NCI-H128 (cell line): ENCODE results near the gene RAB8A.
"Not testable (repeated sequence)": the region's sequence is repeated elsewhere in the genome, so short reads cannot be mapped to it uniquely, and the experiment has no call there.

Experiments
- DNase-seq: peaks from one replicate; lab custom pipeline; 2025; ENCODE audit not compliant: unreplicated experiment; lab: John Stamatoyannopoulos, UW

RAB8A gene

DNA sequence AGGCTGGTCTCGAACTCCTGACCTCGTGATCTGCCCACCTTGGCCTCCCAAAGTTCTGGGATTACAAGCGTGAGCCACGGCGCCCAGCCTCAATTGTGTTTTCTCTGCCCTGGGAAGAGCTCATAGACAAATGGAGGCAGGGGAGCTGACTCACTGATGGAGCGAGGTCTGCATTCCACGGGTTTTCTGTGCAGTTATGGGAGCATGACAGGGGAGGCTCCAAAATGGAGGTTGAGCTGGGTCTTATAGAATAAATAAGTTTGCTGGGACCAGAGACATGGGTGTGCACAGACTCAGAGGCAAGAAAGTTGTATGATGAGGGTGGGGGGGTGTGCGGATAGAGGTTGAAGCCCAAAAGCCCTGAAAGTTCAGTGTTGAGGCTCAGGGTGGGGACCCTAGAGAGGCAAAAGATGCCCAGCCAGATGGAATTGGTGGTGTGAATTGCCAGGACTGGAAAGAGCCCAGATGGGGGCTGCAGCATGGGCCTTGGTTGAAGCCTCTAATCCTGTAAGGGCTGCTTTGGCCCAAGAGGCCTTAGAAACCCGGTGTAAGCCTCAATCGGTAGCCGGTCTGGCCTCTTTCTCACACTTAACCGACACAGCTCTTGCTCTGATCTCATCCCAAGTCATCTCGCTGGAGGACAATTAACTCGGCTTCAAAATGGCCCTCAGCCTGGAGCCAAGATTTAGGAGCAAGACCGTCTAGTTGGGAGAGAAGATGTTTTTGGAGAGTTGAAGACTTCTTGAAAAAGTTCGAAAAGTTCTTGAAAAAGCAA lies 33.5 kb upstream of the RAB8A start:
- no peak for DNase-seq

DNA sequence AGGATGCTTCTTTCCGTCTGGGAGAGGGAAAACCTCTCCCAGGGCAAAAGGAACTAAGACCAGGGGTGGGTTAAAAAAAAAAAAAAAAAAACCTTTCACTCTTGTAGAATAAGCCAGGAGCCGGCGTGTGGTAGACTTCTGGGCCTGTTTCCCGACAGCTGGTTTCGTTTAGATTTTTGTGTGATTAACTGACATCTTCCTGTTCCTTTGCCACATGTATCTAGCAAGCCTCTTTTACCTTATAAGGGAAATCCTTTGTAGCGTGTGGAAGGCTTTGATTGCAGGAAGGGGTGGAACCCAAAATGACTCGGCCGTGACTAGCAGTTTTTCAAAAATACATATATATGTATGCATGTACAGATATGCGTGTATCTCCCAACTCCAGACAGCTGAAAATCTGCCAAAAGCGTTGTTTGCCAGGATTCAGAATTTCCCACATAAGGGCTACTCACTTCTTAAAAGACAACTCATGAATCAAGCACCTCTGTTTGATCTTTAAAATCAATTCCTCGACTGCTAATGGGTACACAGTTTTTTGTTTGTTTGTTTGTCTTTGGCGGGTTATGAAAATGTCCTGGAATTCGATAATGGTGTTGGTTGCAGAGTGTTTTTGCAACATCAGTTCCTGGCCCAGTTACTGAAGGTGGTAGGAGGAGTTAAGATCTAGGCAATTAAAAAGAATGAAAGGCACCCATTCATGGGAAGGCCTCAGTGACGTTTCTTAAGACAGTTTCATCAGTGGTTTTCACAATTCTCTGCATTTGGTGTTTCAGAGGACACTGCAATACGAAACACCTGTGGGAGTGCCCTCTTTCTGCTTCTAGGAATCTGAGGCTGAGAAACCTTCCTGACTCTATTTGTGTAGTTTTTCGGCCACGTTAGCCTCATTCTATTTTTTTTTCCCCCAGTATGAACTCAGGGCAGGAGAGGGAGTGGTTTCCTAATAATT lies 32.7 kb upstream of the RAB8A start:
- DNase-seq: no peak

DNA sequence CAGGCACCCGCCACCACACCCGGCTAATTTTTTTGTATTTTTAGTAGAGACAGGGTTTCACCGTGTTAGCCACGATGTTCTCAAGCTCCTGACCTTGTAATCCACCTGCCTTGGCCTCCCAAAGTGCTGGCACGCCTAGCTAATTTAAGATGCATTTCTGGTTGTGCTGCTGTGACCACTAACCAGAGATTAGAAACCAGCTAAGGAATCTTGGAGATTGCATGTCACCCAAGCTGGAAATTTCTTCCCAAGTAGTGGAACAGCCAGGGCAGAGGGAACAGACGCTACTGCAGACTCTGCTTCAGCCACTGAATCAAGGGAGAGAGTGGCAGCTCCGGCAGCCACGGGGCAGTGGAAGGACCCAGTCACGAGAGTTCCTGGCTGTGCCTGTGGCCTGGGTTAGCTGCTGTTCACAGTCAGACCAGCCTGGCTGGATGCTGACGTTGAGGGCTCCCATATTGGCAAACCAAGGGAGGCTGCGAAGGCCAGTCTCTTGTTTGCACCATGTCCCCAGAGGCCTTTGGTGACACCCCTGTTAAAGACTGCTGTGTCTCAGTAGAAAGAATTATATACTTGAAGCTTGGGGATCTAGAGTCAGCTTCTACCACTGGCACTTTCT lies 27.5 kb upstream of the RAB8A start:
- DNase-seq: no peak

DNA sequence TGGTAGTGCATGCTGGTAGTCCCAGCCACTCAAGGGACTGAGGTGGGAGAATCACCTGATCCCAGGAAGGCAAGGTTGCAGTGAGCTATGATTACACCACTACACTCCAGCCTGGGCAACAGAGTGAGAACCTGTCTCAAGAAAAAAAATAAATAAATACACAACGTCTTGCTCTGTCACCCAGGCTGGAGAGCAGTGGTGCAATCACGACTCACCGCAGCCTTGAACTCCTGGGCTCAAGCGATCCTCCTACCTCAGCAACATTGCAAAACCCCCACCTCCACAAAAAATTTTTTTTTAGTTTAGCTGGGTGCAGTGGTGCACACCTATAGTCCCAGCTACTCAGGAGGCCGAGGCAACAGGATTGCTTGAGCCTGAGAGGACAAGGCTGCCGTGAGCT lies 26.6 kb upstream of the RAB8A start:
- DNase-seq: no peak

DNA sequence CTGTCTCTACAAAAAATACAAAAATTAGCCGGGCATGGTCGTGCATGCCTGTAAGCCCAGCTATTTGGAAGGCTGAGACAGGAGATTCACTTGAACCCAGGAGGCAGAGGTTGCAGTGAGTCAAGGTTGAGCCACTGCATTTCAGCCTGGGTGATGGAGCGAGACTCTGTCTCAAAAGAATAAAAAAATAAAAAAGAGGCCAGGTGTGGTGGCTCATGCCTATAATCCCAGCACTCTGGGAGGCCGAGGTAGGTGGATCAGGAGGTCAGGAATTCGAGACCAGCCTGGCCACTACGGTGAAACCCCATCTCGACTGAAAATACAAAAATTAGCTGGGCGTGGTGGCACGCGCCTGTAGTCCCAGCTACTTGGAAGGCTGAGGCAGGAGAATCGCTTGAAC lies 24.3 kb upstream of the RAB8A start:
- DNase-seq: not testable (repeated sequence)

DNA sequence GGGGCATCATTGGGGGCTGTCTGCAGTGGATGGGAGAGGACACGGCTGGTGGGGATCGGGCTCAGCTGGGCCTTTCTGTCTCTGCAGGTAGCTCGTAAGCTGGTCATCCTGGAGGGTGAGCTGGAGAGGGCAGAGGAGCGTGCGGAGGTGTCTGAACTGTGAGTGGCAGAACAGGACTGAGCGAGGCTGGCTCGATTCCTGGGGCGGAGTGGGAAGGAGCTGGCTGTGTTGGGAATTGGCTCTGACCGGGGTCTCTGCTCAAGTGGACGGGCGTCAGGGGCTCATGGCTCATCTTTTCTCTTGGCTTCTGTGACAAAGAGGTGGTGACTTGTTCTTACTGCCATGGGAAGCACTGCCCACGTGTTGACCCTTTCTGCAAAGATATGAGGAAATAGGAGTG lies 23.7 kb upstream of the RAB8A start:
- no peak for DNase-seq

DNA sequence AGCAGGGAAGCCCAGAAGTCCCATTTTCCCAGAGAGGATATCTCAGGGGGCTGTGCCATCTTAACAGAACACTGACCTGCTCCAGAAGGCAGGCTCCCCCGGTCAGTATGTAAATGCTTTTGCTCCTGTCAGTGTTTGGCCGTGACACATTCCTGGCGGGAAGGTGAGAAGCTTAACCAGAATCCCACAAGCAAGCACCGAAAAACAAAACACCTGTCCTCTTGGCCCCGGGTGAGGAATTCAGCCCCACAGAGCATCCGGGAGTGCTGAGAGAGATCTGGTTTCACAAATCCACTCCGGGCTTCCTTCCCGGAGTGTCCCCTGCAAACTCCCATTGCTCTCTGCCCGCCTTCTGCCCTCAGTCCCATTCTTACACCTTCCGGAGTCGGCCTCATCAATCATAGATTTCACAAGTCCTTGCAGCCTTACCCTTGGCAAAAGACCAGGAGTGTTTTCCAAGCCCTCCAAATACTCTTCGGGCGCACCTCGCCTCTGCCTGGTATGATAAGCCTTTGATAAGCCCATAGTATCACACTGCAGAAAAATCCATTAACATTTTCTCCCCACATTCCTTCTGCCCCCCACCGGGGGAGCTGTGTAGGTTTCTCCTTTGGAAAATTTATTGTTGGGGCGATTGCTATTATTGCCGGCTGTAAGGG lies 23.2 kb upstream of the RAB8A start:
- DNase-seq: no peak

DNA sequence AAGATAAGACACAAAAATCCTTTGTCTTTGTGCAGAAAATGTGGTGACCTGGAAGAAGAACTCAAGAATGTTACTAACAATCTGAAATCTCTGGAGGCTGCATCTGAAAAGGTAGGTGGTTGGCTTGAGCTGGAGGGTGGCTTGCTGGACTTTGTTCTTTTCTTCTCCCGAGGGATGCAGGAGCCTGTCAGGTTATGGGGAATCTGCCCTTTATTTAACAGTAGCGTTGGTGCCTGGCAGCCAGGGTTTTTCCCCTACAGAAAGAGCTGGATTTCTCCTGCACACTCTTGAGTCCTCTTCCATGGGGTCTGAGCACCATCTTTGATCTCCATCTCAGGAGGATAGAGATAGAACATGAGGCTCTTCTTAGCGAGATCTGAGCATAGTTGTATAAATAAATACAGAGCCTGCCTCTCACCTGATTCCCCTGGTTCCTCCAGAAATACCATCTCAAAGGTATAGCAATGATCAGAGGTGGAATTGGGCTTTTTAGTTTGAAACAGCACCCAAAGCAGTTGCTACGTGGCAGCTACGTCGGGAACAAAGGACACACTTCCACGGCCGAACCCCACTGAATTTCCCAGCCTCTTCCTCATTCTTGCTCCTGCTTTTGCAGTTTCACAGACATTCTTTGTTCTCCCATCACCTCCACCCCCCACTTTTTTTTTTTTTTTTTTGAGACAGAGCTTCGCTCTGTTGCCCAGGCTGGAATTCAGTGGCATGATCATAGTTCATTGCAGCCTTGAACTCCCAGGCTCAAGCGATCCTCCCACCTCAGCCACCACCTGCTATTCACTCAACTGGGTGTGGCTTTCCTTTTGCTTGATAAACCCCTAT lies 22.5 kb upstream of the RAB8A start:
- DNase-seq: no peak

DNA sequence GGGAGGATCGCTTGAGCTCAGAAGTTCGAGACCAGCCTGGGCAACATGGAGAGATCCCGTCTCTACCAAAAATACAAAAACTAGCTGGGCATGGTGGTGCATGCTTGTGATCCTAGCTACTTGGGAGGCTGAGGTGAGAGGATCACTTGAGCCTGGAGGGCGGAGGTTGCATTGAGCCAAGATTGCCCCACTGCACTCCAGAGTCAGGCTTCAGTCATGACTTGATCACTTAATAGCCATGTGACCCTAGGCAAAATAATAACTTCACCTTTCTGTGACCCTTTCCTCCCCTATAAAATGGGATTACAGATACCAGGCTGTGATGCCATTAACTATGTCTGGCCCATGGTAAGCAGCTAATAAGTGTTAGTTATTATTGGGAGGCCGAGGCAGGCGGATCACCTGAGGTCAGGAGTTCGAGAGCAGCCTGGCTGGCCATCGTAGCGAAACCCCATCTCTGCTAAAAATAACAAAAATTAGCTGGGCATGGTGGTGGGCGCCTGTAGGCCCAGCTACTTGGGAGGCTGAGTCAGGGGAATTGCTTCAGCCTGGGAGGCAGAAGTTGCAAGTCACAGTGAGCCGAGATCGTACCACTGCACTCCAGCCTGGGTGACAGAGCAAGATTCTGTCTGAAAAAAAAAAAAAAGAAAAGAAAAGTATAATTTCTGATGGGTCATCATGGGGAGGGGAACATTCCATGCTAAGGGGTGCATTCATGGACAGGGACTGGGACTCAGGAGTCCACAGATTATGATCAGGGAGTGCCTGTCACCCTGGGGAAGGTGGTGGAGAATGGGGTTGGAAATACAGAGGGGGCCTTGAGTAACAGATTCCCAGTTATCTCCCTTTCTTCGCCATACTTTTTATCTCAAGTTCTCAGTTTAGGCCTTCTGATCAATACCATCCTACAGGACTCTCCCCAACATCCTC lies 19.9 kb upstream of the RAB8A start:
- DNase-seq: no peak

DNA sequence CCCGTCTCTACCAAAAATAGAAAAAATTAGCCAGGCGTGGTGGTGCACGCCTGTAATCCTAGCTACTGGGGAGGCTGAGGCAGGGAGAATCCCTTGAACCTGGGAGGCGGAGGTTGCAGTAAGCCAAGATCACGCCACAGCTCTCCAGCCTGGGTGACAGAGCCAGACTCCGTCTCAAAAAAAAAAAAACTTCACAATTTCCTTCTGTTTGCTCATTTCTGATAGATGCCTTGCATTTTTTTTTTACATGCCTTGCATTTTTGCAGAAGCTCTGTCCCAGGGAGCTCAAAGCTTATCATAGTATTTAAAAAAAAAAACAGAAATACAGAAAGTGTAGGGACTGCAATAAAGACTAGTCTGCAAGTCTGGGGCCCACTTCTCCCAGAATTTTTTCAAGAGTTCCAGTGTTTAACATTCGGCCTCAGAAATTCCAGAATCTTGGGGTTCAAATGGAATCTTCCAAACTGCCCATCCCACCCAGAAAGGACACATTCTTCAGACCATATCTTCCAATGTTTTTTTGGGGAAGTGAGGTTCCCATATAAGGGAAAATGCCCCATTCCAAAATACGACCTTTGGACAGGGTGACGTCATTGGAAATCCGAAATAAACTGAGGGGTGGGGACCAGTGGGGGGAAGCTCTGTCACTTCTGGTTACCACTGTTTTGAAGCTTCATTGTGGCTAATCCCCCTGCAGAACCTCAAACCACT lies 17.2 kb upstream of the RAB8A start:
- DNase-seq: no peak

DNA sequence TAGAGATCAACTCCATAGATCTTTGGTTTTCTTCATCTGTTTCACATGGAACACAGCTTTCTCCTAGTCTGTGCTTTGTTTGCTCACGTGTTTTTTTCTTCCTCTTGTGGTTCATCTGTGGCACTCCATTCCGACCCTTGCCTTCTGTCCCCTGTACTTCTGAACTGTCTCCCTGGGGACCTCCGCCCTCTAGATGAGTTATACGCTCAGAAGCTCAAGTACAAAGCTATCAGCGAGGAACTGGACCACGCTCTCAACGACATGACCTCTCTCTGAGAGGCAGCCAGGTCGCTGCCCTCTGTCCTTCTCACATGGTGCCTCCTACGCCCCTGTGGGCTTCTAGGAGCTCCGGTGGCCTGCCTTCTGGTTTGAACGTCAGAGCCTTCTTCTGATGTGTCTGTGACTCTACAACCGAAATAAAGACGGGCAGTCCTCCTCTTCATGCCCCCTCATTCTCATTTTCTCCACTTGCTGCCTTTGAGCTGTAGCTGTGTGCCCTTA lies 16.6 kb upstream of the RAB8A start:
- no peak for DNase-seq

DNA sequence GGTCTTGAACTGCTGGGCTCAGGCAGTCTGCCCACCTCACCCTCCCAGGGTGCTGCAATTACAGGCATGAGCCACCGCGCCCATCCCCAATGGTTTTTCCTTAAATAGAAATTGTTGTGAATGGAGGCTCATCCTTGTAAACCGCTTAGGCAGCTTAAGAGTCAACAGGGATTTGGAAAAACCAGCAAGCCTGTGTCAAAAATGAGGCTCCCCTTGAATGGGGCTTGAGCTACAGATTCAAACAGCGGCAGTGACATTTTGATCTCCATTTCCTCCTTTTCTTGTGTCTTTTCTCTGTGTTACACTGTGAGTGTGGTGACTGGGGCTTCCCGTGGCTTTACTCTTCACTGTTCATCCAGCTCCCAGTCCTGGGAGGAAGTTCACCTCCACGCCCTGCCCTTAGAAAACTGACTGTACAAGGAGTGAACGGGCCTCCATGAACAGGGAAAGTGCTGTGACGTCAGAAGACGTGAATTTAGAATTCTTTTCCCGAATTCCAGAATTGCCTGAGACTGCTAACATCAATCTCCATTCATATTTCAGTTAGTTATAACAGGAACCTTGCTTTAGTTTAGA lies 15.3 kb upstream of the RAB8A start:
- DNase-seq: no peak

DNA sequence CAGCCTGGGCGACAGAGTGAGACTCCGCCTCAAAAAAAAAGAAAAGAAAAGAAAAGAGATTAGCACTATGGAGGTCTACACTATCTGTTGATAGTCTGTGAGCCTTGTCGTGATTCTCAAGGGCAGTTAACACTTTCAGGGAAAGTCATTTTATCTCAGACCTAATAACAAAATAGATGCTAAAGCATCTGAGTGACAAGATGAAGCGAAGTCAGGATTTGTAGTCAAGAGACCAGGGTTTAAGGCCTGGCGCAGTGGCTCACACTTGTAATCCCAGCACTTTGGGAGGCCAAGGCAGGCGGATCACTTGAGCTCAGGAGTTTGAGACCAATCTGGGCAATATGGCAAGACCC lies 13.3 kb upstream of the RAB8A start:
- DNase-seq: no peak

DNA sequence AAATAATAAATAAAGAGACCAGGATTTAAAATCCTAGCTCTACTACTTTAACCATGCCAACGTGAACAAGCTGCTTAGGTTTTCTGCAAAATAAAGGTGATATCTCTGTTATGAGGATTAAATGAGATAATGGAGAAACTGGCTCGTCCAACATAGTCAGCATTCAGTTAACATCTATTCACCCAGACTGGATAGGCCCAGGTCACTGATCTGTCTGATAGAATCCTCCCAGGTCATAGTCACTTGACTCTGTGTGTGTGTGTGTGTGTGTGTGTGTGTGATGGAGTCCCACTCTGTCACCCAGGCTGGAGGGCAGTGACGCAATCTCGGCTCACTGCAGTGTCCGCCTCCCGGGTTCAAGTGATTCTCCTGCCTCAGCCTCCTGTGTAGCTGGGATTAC lies 12.9 kb upstream of the RAB8A start:
- DNase-seq: no peak

DNA sequence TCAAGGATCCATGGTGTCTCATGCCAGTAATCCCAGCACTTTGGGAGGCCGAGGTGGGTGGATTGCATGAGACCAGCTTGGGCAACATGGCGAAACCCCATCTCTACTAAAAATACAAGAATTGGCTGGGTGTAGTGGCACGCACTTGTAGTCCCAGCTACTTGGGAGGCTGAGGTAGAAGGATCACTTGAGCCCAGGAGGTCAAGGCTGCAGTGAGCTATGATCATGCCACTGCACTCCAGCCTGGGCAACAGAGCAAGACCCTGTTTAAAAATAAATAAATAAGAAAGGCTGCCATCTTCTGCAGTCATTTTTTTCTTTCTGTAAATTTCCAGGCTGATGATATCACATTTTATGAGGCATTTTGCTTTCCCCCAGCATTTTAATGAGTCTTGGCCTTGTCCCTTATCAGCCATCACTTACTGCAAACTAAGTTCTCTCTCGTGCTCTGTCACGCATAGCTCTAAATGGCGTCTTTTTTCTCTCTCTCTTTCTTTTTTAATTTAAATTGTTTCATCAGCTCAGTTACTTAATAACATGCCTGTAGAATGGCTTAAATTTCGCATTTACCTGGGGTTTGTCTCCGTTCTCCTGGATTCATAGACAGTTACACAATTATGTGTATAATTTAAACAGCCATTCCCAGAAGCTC lies 12.2 kb upstream of the RAB8A start:
- not testable (repeated sequence) for DNase-seq

DNA sequence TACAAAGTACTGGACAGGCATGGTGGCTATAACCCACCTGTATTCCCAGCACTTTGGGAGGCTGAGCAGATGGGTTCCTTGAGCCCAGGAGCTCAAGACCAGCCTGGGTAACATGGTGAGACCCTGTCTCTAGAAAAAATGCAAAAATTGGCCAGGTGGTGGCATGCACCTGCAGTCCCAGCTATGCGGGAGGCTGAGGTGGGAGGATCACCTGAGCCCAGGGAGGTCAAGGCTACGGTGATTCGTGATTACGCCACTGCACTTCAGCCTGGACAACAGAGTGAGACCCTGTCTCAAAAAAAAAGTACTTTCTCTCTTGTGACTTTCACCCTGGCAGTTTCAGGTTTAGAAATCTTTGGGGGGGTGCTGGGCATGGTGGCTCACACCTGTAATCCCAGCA lies 11.2 kb upstream of the RAB8A start:
- DNase-seq: no peak

DNA sequence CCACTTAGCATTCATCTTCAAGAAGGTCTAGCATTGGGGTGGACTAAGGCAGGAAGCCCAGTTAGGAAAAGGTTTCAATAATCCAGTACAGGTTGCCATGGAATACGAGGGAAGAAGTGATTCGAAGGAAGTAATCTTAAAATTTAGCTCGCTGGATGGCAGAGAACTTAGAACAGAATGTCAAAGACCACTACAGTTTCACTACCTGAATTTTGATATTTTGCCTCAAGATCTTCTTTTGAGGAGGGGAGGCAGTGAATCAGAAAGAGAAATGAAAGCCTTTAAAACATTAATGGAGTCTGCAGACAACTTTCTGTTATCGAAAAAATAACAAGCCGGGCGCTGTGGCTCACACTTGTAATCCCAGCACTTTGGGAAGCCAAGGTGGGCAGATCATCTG lies 7.0 kb upstream of the RAB8A start:
- no peak for DNase-seq

DNA sequence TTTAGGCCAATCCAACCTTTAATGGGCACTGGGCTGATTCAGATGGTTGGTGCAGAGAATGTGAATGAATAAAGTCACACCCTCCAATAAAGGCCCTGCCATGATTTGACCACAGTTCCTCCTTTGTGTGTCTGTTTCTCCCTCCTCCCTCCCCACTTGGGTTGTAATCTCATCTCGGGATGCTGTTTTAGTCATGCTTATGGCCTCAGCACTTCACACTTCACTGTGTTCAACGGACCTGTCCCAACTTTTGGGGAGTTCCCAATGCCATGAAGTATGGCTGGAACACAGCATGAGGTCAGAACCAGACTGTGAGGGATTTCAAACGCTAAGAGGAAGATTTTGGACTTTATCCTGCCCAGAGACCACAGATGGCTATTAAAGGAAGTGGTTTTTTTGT lies 5.6 kb upstream of the RAB8A start:
- no peak for DNase-seq
